HAP-1 (cell line): ENCODE measurements around the gene GRK3.
A peak's percentile ranks its signal among the peaks of the same experiment; 100 is the strongest.

Experiments used
- DNase-seq, 2 experiments: peaks; one replicate each; pipeline ENCODE4 v3.0.0-alpha.2; 2016 to 2020; ENCODE audit warnings: low spot score in 2 of 2
- H3K27me3 ChIP-seq: fragments of 250-450 bp; sonication (Bioruptor Pico); 2 replicates; pipeline ENCODE4 v1.5.1; 2020; ENCODE audit warnings: low read depth, mild to moderate bottlenecking, moderate library complexity
- H3K36me3 ChIP-seq: fragments of 250-450 bp; sonication (Bioruptor Pico); replicated peaks from 2 replicates; pipeline ENCODE4 v1.5.1; 2020; ENCODE audit warnings: mild to moderate bottlenecking
- H3K4me1 ChIP-seq: fragments of 250-450 bp; sonication (Bioruptor Pico); 2 replicates; pipeline ENCODE4 v1.5.1; 2020; ENCODE audit warnings: mild to moderate bottlenecking
- H3K4me3 ChIP-seq: fragments of 250-450 bp; sonication (Bioruptor Pico); 2 replicates; pipeline ENCODE4 v1.5.1; 2020; ENCODE audit warnings: mild to moderate bottlenecking, moderate library complexity
- H3K9me3 ChIP-seq: fragments of 250-450 bp; sonication (Bioruptor Pico); 2 replicates; pipeline ENCODE4 v1.5.1; 2020; ENCODE audit warnings: mild to moderate bottlenecking, moderate library complexity
- in situ Hi-C: fragments of 300-500 bp; cut with MboI; formaldehyde crosslinking; loops from 3 replicates; pipeline ENCODE4 v1.14.3; 2020; ENCODE audit warnings: low sequenced_read_pairs, inconsistent platforms, mixed read lengths

GRK3 gene

DNA sequence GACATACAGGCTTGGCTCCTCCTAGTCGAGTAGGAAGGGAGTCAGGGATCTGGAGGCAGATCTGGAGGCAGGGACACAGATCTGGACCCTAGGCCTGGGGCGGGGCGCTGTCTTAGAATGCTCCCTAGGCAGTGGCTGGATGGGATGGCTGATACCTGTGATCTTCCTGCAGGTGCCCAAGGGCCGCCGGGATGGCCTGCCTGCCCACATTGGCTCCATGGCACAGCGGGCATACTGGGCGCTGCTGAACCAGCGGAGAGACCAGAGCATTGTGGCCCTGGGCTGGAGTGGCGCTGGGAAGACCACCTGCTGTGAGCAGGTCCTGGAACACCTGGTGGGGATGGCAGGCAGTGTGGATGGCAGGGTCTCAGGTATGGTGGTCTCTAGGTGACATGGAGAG lies 212.9 kb downstream of the GRK3 start:
- DNase-seq: no peak
- no peak overlapping the region for H3K4me3 ChIP-seq
- peaks cover 5% of the 10 kb centered on the region for H3K4me1 ChIP-seq
- H3K9me3 ChIP-seq: no peaks in the 10 kb centered on the region
- no peaks in the 10 kb centered on the region for H3K27me3 ChIP-seq
- in situ Hi-C loops: loop anchor here (25.0 kb wide), 1 partner anchor 560 kb away; no protein-coding TSS in a partner anchor
- no peaks in the 10 kb centered on the region for H3K36me3 ChIP-seq

DNA sequence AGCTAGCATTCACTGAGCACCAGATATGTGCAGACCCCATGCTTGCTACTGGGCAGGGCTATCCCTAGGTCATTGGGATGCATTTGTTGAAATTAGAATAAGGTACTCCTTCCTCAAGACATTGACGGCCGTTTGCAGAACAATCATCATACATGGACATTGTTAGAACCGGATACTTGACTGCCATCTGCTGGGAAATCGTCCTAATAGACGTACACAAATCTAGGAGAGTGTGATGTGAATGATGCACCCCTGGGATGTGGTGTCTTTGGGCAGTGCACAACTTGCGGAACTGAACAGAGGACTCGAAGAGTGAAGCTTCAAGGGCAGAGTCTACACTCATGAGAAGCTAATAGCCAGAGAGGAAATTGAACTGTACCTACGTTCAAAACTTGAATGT lies 213.4 kb downstream of the GRK3 start:
- no peak overlapping the region for H3K4me3 ChIP-seq
- H3K4me1 ChIP-seq: peaks cover 5% of the 10 kb centered on the region
- DNase-seq: peak in 1 of 2 experiments; percentile 51
- in situ Hi-C loops: loop anchor here (25.0 kb wide), 1 partner anchor 559 kb away; no protein-coding TSS in a partner anchor
- H3K9me3 ChIP-seq: no peaks in the 10 kb centered on the region
- H3K27me3 ChIP-seq: no peaks in the 10 kb centered on the region
- H3K36me3 ChIP-seq: no peaks in the 10 kb centered on the region
